ENCODE data around the gene NOX5. TPM values are rescaled to one million over a fixed set of nuclear protein-coding genes. Genes with fewer than 3 reads are reported as not detected.

The NOX5 gene
- total and polyA plus RNA-seq, 2 of the 13 experiments (the other 11 are each of a cell fraction or from before 2014, with no cell fraction given): not detected

DNA sequence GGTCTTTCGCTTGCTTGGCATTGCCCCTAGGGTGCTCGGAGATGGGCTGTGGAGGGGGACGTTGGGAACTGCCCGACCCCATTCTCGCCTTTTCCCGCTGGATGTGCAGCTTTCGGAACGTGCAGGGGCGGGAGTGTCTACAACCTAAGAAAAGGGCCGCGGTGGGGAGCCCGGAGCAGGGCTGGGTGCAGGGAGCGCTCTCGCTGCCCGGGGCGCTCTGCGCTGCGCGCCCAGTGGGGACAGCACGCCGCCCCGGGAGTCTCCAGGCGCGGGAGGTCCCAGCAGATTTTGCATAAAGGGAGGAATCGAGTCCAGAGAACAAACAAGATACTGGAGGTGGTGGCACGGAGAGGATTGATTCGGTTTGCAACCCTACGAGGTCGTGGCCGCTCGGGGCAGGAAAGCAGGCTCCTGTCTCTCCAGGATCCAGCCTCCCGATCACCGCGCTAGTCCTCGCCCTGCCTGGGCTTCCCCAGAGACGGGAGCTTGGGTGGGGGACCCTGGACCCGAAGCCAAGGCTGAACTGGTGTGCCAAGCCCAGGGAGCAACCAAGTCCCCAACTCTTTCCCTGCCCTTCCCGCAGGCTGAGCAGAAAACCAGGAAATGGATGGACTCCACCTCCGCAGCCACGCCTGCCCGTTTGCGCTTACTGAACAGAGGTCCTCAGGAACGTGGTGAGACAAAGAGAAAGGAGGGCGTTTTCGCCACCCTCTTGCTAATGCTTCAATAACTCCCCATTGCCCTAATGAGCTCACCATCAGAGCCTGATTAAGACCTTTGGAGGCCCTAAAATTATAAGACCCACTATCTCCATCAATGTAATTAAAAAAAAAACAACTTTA lies 59.7 kb downstream of the NOX5 start (continued):
- TF ChIP-seq ZNF749 (CRISPR knock-in tag; IDR thresholded peaks at IDR 0.05; ENCODE audit: borderline replicate concordance) (no peak), HMGA1 (CRISPR knock-in tag; conservative IDR thresholded peaks at IDR 0.05) (no peak), ZNF777 (CRISPR knock-in tag; IDR thresholded peaks at IDR 0.05) (no peak)

DNA sequence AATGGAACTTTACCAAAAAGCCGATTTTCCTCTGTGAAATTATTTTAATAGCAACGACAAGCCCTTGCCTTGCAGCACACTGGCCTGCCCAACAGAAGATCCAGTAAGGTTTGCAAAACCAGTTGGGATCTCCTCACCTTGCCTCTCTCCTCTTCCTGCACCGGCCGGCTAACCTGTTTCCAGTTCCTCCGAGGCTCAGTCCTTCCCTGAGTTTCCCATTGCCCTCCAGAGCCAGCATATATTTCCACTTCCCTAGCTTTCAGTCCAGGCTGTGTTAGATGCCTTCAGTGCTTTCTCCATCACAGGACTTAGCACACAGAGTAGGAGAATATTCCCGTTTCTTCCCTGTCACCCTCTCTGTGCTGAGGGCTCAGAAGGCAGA lies 60.3 kb downstream of the NOX5 start:
- H3K4me1 ChIP-seq (ENCODE audit: insufficient read depth, low read length): peaks cover 13% of the 10 kb centered on the region
- 2% methylated on average over 6 of the region's 6 CpGs for WGBS (ENCODE audit: low lambda C conversion rate)
- intact Hi-C loops (cut with micrococcal nuclease; ENCODE audit: unreplicated experiment): no loop called here
- H2AFZ ChIP-seq (ENCODE audit: low read length): no peak overlapping the region
- H3K27me3 ChIP-seq (ENCODE audit: control insufficient read depth in 1 of 2, insufficient read depth in 2 of 2, low read length in 2 of 2): peaks cover 5 to 58% of the 10 kb centered on the region in 2 experiments; a peak in 4 of 5 replicates
- H3K9ac ChIP-seq (ENCODE audit: insufficient read depth, low read depth, low read length): no peak overlapping the region
- POLR2A ChIA-PET: no interaction called here
- in situ Hi-C loops (cut with HindIII; ENCODE audit: extremely low pct_ligation_motif_present, low pct_unique_long_range_greater_than_20kb): no loop called here
- H3K36me3 ChIP-seq (replicated peaks in 1 of 2; ENCODE audit: control insufficient read depth in 1 of 2, insufficient read depth in 2 of 2, low read length in 2 of 2): no peaks in the 10 kb centered on the region
- FAIRE-seq (no peak), DNase-seq (ENCODE audit: low spot score) (no peak), ATAC-seq (peak; percentile 81)
- TF ChIP-seq, protein P1, sequence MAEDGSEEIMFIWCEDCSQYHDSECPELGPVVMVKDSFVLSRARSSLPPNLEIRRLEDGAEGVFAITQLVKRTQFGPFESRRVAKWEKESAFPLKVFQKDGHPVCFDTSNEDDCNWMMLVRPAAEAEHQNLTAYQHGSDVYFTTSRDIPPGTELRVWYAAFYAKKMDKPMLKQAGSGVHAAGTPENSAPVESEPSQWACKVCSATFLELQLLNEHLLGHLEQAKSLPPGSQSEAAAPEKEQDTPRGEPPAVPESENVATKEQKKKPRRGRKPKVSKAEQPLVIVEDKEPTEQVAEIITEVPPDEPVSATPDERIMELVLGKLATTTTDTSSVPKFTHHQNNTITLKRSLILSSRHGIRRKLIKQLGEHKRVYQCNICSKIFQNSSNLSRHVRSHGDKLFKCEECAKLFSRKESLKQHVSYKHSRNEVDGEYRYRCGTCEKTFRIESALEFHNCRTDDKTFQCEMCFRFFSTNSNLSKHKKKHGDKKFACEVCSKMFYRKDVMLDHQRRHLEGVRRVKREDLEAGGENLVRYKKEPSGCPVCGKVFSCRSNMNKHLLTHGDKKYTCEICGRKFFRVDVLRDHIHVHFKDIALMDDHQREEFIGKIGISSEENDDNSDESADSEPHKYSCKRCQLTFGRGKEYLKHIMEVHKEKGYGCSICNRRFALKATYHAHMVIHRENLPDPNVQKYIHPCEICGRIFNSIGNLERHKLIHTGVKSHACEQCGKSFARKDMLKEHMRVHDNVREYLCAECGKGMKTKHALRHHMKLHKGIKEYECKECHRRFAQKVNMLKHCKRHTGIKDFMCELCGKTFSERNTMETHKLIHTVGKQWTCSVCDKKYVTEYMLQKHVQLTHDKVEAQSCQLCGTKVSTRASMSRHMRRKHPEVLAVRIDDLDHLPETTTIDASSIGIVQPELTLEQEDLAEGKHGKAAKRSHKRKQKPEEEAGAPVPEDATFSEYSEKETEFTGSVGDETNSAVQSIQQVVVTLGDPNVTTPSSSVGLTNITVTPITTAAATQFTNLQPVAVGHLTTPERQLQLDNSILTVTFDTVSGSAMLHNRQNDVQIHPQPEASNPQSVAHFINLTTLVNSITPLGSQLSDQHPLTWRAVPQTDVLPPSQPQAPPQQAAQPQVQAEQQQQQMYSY (CRISPR knock-in tag; IDR thresholded peaks at IDR 0.05): peak; percentile 89
- TF ChIP-seq IRF2 (CRISPR knock-in tag; IDR thresholded peaks at IDR 0.05): no peak
- no peak for TF ChIP-seq ZNF564 (CRISPR knock-in tag; IDR thresholded peaks at IDR 0.05)
- peak overlapping the region in 2 of 3 experiments; percentile 62 to 76; a peak in 3 of 6 replicates for H3K4me3 ChIP-seq (replicated peaks in 1 of 3; ENCODE audit: insufficient read depth in 1 of 3, low read depth in 2 of 3, low read length in 3 of 3)
- no peaks in the 10 kb centered on the region for H4K20me1 ChIP-seq (ENCODE audit: insufficient read depth, low read length)
- H3K27ac ChIP-seq (ENCODE audit: extremely low read length, insufficient read depth, low read length): no peak overlapping the region
- no TSS peak for BruUV-seq (replicated peaks)
- peak overlapping the region; percentile 85 for H3K4me2 ChIP-seq (ENCODE audit: low read depth, low read length)
- H3K9me3 ChIP-seq (ENCODE audit: low read length): no peaks in the 10 kb centered on the region
- no peaks in the 10 kb centered on the region for H3K79me2 ChIP-seq (ENCODE audit: insufficient read depth, low read length)
- CTCF ChIA-PET (ENCODE audit: low intra/inter-chr PET ratio, low total read pairs): no interaction called here
